DOHH2 (cell line): ENCODE measurements around the gene EXOC6B.

Source experiments
- H3F3A ChIP-seq: fragments of 200-600 bp; sonication (generic), shearing (Covaris generic); 2 replicates; pipeline ENCODE4 v1.6.0; 2016; ENCODE audit warnings: antibody characterized with exemption, mild to moderate bottlenecking; ENCODE audit not compliant: control insufficient read depth, insufficient read depth
- H3K27ac ChIP-seq: fragments of 200-600 bp; sonication (generic); 2 replicates; pipeline ENCODE4 v1.5.1; 2014; ENCODE audit warnings: low read depth, mild to moderate bottlenecking, low read length, moderate library complexity
- H3K27me3 ChIP-seq: fragments of 200-600 bp; sonication (generic); 2 replicates; pipeline ENCODE4 v1.6.1; 2014; ENCODE audit warnings: mild to moderate bottlenecking, low read length, mixed read lengths; ENCODE audit not compliant: control insufficient read depth
- H3K36me3 ChIP-seq: fragments of 200-600 bp; sonication (generic); 2 replicates; pipeline ENCODE4 v1.6.1; 2014; ENCODE audit warnings: mild to moderate bottlenecking, low read length, moderate library complexity, mixed read lengths; ENCODE audit not compliant: control insufficient read depth
- H3K4me1 ChIP-seq: fragments of 200-600 bp; sonication (generic); 2 replicates; pipeline ENCODE4 v1.6.1; 2014; ENCODE audit warnings: mild to moderate bottlenecking, low read length, mixed read lengths; ENCODE audit not compliant: control insufficient read depth
- H3K4me2 ChIP-seq: fragments of 200-600 bp; sonication (generic); 2 replicates; pipeline ENCODE4 v1.6.0; 2014; ENCODE audit warnings: mild to moderate bottlenecking, low read length, moderate library complexity
- H3K4me3 ChIP-seq: fragments of 200-600 bp; sonication (generic); 2 replicates; pipeline ENCODE4 v1.5.1; 2014; ENCODE audit warnings: mild to moderate bottlenecking, low read length, mixed read lengths
- H3K79me2 ChIP-seq: fragments of 200-600 bp; sonication (generic); 2 replicates; pipeline ENCODE4 v1.6.1; 2014; ENCODE audit warnings: mild to moderate bottlenecking, low read length, mixed read lengths; ENCODE audit not compliant: control insufficient read depth
- H3K9me2 ChIP-seq: fragments of 200-600 bp; sonication (generic); replicated peaks from 2 replicates; pipeline ENCODE4 v1.6.1; 2014; ENCODE audit warnings: mild to moderate bottlenecking, low read length, mixed read lengths; ENCODE audit not compliant: control insufficient read depth
- H3K9me3 ChIP-seq: fragments of 200-600 bp; sonication (generic); 2 replicates; pipeline ENCODE4 v1.6.1; 2014; ENCODE audit warnings: antibody characterized with exemption, low read length, mixed read lengths; ENCODE audit not compliant: control insufficient read depth, insufficient read depth
- H4K20me1 ChIP-seq: fragments of 200-600 bp; sonication (generic); 2 replicates; pipeline ENCODE4 v1.6.0; 2014; ENCODE audit warnings: low read depth, mild to moderate bottlenecking, antibody characterized with exemption, low read length, moderate library complexity; ENCODE audit not compliant: control insufficient read depth, insufficient read depth
- CTCF ChIP-seq: fragments of 200-600 bp; sonication (generic); IDR thresholded peaks from one replicate; pipeline ENCODE4 v1.5.1; 2014; ENCODE audit warnings: antibody characterized with exemption, mild to moderate bottlenecking, low read depth, low read length; ENCODE audit not compliant: poor library complexity, severe bottlenecking
- EZH2phosphoT487 ChIP-seq: fragments of 200-600 bp; sonication (generic); IDR thresholded peaks from 2 replicates; pipeline ENCODE4 v1.6.1; 2017; ENCODE audit warnings: borderline replicate concordance, mild to moderate bottlenecking, antibody characterized with exemption, low read length, moderate library complexity, mixed read lengths

EXOC6B gene

GRCh38 chr2:72544554-72544953 lies 281.3 kb downstream of the EXOC6B start:
- no peak overlapping the region for H3K4me3 ChIP-seq
- H3F3A ChIP-seq, result no peaks in the 10 kb centered on the region
- H3K9me2 ChIP-seq, result no peaks in the 10 kb centered on the region
- no peaks in the 10 kb centered on the region for H3K9me3 ChIP-seq
- no peaks in the 10 kb centered on the region for H3K36me3 ChIP-seq
- no peaks in the 10 kb centered on the region for H3K27me3 ChIP-seq
- no peak overlapping the region for H3K4me2 ChIP-seq
- no peaks in the 10 kb centered on the region for H3K79me2 ChIP-seq
- no peak for TF ChIP-seq EZH2phosphoT487
- TF ChIP-seq CTCF, result no peak
- no peak overlapping the region for H3K27ac ChIP-seq
- H4K20me1 ChIP-seq, result no peaks in the 10 kb centered on the region
- H3K4me1 ChIP-seq, result no peaks in the 10 kb centered on the region

- no peak for TF ChIP-seq EZH2phosphoT487
- TF ChIP-seq CTCF, result no peak
- no peaks in the 10 kb centered on the region for H3K4me1 ChIP-seq
- no peaks in the 10 kb centered on the region for H4K20me1 ChIP-seq
- no peak overlapping the region for H3K27ac ChIP-seq
- no peak overlapping the region for H3K4me3 ChIP-seq
- H3K27me3 ChIP-seq, result no peaks in the 10 kb centered on the region
- H3F3A ChIP-seq, result no peaks in the 10 kb centered on the region
- H3K4me2 ChIP-seq, result no peak overlapping the region
- no peaks in the 10 kb centered on the region for H3K9me2 ChIP-seq
- H3K9me3 ChIP-seq, result no peaks in the 10 kb centered on the region
- H3K79me2 ChIP-seq, result no peaks in the 10 kb centered on the region
- no peaks in the 10 kb centered on the region for H3K36me3 ChIP-seq
Observed at GRCh38 chr2:72543497-72544216, 282.2 kb downstream of the EXOC6B start.

- TF ChIP-seq EZH2phosphoT487 (no peak), CTCF (no peak)
- no peak overlapping the region for H3K4me2 ChIP-seq
- H3K4me1 ChIP-seq, result no peaks in the 10 kb centered on the region
- H4K20me1 ChIP-seq, result no peaks in the 10 kb centered on the region
- H3K27me3 ChIP-seq, result no peaks in the 10 kb centered on the region
- no peaks in the 10 kb centered on the region for H3K36me3 ChIP-seq
- no peaks in the 10 kb centered on the region for H3K9me3 ChIP-seq
- H3K4me3 ChIP-seq, result no peak overlapping the region
- H3F3A ChIP-seq, result no peaks in the 10 kb centered on the region
- no peaks in the 10 kb centered on the region for H3K9me2 ChIP-seq
- H3K27ac ChIP-seq, result no peak overlapping the region
- no peaks in the 10 kb centered on the region for H3K79me2 ChIP-seq
Observed at GRCh38 chr2:72539071-72539552, 286.7 kb downstream of the EXOC6B start.
